ENCODE data around the gene RGS5. TPM values are rescaled to one million over a fixed set of nuclear protein-coding genes. Genes with fewer than 3 reads are reported as not detected.

Gene RGS5
- total RNA-seq, 1 experiment from 2014 or later, result 3.6 TPM

DNA sequence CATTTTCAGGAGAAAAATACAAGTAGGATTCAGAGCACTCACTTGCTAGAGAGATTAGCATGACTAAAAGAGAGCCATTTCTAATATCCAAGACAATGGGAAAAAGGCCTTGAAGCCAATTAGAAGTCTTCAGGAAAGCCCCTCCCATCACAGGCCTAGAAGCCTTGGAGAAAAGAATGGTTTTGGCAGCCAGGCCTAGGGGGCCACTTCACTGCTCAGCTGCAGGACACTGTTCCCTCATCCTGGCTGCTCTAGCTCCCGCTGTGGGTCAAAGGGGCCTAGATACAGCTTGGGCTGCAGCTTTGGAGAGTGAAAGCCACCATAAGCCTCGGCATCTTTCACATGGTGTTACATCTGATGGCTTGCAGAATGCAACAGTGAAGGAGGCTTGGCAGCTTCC lies 70.7 kb downstream of the RGS5 start:
- no peak for TF ChIP-seq EZH2 (IDR thresholded peaks at IDR 0.05; ENCODE audit: low read depth)
- TF ChIP-seq, protein P1, sequence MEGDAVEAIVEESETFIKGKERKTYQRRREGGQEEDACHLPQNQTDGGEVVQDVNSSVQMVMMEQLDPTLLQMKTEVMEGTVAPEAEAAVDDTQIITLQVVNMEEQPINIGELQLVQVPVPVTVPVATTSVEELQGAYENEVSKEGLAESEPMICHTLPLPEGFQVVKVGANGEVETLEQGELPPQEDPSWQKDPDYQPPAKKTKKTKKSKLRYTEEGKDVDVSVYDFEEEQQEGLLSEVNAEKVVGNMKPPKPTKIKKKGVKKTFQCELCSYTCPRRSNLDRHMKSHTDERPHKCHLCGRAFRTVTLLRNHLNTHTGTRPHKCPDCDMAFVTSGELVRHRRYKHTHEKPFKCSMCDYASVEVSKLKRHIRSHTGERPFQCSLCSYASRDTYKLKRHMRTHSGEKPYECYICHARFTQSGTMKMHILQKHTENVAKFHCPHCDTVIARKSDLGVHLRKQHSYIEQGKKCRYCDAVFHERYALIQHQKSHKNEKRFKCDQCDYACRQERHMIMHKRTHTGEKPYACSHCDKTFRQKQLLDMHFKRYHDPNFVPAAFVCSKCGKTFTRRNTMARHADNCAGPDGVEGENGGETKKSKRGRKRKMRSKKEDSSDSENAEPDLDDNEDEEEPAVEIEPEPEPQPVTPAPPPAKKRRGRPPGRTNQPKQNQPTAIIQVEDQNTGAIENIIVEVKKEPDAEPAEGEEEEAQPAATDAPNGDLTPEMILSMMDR (conservative IDR thresholded peaks at IDR 0.05), result no peak
- Histone ChIP-seq H3K4me1 (replicated peaks; ENCODE audit: insufficient read depth) (no peaks in the 10 kb centered on the region), H3K9me3 (ENCODE audit: insufficient read depth, low read depth) (no peaks in the 10 kb centered on the region), H3K27me3 (ENCODE audit: insufficient read depth, low read depth) (no peaks in the 10 kb centered on the region), H3K9me2 (ENCODE audit: insufficient read depth) (0 out of 2 replicates have a peak, but pooled peaks cover 4% of the 10 kb centered on the region), H3F3A (ENCODE audit: insufficient read depth, low read depth) (no peaks in the 10 kb centered on the region), H4K20me1 (ENCODE audit: insufficient read depth) (no peaks in the 10 kb centered on the region), H3K4me3 (no peak overlapping the region), H2AFZ (no peak overlapping the region), H3K4me2 (no peak overlapping the region), H3K79me2 (ENCODE audit: low read depth) (no peaks in the 10 kb centered on the region), H3K27ac (no peak overlapping the region), H3K36me3 (ENCODE audit: low read depth) (no peaks in the 10 kb centered on the region)
- POLR2A ChIA-PET (ENCODE audit: unreplicated experiment), result no interaction called here
- no peak for DNase-seq
- BruUV-seq (replicated peaks), result no TSS peak
- CTCF ChIA-PET, result no interaction called here
- intact Hi-C loops (cut with micrococcal nuclease; ENCODE audit: unreplicated experiment), result no loop called here

DNA sequence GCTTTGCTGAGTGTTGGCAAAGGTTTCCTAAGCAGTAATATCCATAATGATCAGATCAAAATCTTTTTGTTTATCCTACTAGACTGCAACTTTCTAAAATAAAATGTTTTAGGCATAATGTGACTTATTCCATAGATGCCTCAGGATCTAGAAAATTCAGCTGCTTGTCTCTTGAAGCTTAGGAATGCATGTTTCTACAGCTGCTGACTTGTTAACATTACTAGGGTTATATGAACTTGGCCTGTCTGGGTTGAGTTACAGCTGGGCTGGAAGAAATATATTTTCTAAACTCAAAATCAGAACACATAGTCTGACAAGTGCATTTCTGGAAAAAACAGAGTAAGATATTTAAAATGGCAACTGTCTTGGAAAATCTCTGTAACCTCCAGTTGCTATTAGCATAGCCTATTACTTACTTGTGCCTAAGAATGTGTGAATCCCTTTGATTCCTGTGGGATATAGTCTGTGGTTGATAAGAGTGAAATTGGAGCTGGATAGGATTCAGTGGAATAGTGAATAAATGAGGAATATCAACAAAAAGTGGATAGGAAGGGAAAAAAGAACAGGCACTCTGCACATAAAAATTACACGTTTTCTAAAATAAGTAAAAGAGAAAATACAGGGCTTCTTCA lies 72.4 kb downstream of the RGS5 start:
- Histone ChIP-seq H2AFZ (no peak overlapping the region), H4K20me1 (ENCODE audit: insufficient read depth) (no peaks in the 10 kb centered on the region), H3K27ac (no peak overlapping the region), H3K4me2 (no peak overlapping the region), H3K4me1 (replicated peaks; ENCODE audit: insufficient read depth) (no peaks in the 10 kb centered on the region), H3K4me3 (no peak overlapping the region), H3F3A (ENCODE audit: insufficient read depth, low read depth) (no peaks in the 10 kb centered on the region), H3K36me3 (ENCODE audit: low read depth) (no peaks in the 10 kb centered on the region), H3K27me3 (ENCODE audit: insufficient read depth, low read depth) (no peaks in the 10 kb centered on the region), H3K9me2 (ENCODE audit: insufficient read depth) (0 out of 2 replicates have a peak, but pooled peaks cover 4% of the 10 kb centered on the region), H3K9me3 (ENCODE audit: insufficient read depth, low read depth) (no peaks in the 10 kb centered on the region), H3K79me2 (ENCODE audit: low read depth) (no peaks in the 10 kb centered on the region)
- TF ChIP-seq, protein P1 (conservative IDR thresholded peaks at IDR 0.05), result no peak
- TF ChIP-seq EZH2 (IDR thresholded peaks at IDR 0.05; ENCODE audit: low read depth), result no peak
- CTCF ChIA-PET, result no interaction called here
- no peak for DNase-seq
- POLR2A ChIA-PET (ENCODE audit: unreplicated experiment), result no interaction called here
- BruUV-seq (replicated peaks), result no TSS peak
- intact Hi-C loops (cut with micrococcal nuclease; ENCODE audit: unreplicated experiment), result no loop called here

DNA sequence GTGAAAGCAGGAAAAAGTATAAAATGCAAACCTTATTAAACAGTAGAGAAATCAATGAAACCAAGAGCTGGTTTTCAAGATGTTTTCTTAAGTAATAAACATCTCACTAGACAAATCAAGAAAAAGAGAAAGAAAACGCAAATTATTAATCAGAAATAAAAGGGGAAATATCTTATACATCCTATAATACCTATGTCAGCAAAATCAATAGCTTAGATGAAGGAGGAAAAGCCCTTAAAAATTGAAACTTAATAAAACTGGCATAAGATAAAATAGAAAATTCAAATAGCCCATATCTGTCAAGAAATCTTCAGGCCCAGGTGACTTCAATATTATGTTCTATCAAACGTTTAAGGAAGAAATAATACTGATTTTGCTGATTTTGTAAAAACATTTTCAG lies 74.4 kb downstream of the RGS5 start:
- H3K4me2 ChIP-seq, result no peak overlapping the region
- no peaks in the 10 kb centered on the region for H3K9me3 ChIP-seq (ENCODE audit: insufficient read depth, low read depth)
- no peak for DNase-seq
- no peaks in the 10 kb centered on the region for H3K79me2 ChIP-seq (ENCODE audit: low read depth)
- no peaks in the 10 kb centered on the region for H3F3A ChIP-seq (ENCODE audit: insufficient read depth, low read depth)
- H3K27me3 ChIP-seq (ENCODE audit: insufficient read depth, low read depth), result no peaks in the 10 kb centered on the region
- TF ChIP-seq, protein P1 (conservative IDR thresholded peaks at IDR 0.05), result no peak
- TF ChIP-seq EZH2 (IDR thresholded peaks at IDR 0.05; ENCODE audit: low read depth), result no peak
- H3K36me3 ChIP-seq (ENCODE audit: low read depth), result no peaks in the 10 kb centered on the region
- intact Hi-C loops (cut with micrococcal nuclease; ENCODE audit: unreplicated experiment), result no loop called here
- no peak overlapping the region for H3K27ac ChIP-seq
- ChIA-PET CTCF (no interaction called here), POLR2A (ENCODE audit: unreplicated experiment) (no interaction called here)
- no peak overlapping the region for H3K4me3 ChIP-seq
- no peaks in the 10 kb centered on the region for H3K4me1 ChIP-seq (replicated peaks; ENCODE audit: insufficient read depth)
- no TSS peak for BruUV-seq (replicated peaks)
- no peak overlapping the region for H2AFZ ChIP-seq
- 0 out of 2 replicates have a peak, but pooled peaks cover 4% of the 10 kb centered on the region for H3K9me2 ChIP-seq (ENCODE audit: insufficient read depth)
- no peaks in the 10 kb centered on the region for H4K20me1 ChIP-seq (ENCODE audit: insufficient read depth)

Measured in PC-9 (cell line).